RPMI8226 (cell line): ENCODE results near the gene NKD1.

Experiments
- DNase-seq: peaks from one replicate; pipeline ENCODE4 v3.0.0-alpha.2; 2015

The NKD1 gene

DNA sequence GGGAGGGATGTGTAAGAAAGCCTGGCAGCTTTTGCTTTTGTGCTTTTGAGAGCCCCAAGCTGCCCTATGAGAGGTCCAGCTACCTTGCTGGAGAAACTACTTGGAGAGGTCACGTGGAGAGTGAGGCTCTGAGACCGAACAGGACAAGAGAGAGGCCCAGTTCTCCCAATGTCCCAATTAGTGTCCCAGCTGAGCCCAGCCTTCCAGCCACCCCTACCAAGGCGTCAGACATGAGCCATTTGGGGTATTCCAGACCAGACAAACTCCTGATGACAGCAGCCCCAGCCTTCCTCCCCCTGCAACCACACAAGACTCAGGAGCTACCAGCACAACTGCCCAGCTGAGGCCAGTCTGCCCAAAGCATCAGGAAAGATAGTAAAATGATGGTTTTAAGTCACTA is 35.0 kb downstream of the NKD1 start:
- DNase-seq = no peak

DNA sequence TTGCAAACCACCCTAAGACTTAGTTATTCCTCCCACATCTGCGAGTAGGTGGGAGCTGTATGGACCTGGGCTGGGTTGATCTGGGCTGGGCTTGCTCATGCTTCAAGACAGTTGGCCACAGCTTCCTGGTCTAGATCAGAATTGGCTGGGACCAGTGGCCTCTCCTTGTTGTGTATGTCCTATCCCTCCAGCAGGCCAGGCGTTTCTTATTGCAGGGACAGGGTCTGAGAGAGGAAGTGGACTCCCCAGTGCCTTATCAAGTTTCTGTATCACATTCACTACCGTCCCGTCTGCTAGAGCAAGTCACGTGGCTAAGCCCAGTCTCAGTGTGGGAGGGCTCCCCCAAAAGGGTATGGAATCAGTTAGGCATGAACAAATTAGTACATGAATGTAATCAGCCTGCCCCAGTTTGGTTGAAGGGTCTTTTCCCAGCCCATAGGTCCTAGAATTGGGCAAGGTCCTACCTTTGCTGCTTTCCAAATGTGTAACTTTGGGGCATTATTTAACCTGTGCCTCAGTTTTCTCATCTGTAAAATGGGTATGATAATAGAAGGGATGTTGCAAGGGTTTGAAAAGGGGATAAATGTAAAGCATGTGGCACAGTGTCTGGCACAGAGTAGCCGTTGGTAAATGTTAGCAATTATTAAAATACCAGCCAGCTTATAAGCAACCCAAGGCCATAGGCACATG is 36.0 kb downstream of the NKD1 start:
- DNase-seq = no peak

- no peak for DNase-seq
Observed at GRCh38 chr16:50585331-50585776, 37.2 kb downstream of the NKD1 start.

GRCh38 chr16:50587543-50587942 is 39.3 kb downstream of the NKD1 start:
- DNase-seq = no peak

DNA sequence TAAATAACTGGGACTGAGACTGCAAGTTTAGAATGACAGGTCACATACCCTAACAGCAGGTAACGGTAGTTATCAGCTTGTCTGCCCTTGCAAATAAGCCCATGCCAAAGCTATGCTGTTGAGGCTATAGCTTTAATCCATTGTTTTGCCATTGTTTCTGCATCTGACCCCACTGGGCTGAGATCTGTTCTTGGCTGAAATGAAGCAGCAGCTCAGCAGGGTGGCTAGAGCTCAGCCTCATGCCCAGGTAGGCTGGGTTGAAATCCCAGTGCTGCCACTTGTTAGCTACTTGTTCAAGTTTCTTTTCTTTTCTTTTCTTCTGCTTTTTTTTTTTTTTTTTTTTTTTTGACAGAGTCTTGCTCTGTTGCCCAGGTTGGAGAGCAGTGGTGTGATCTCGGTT is 40.1 kb downstream of the NKD1 start:
- no peak for DNase-seq

DNA sequence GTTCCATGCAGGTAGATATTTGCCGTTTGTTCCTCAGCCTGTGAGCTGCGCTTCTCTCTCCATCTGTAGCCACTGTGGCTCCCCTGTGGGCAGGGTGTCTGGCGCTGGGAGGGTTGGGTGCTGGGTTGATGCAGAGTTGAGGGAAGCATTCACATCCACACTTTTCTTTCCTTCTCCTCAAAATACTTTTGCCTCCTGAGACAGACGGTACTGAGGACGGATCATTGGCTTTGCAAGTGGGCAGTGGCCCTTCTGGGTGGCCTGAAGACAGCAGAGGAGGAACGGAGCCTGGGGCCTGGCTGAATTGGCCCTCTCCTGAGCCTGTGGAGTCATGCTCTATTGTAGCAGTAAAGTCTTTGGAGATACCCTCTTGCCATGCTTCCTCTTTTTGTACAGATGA is 43.0 kb downstream of the NKD1 start:
- DNase-seq = no peak

- peak; percentile 42 for DNase-seq
Observed at GRCh38 chr16:50591800-50592771, 43.9 kb downstream of the NKD1 start.

GRCh38 chr16:50592996-50593395 is 44.8 kb downstream of the NKD1 start:
- no peak for DNase-seq

DNA sequence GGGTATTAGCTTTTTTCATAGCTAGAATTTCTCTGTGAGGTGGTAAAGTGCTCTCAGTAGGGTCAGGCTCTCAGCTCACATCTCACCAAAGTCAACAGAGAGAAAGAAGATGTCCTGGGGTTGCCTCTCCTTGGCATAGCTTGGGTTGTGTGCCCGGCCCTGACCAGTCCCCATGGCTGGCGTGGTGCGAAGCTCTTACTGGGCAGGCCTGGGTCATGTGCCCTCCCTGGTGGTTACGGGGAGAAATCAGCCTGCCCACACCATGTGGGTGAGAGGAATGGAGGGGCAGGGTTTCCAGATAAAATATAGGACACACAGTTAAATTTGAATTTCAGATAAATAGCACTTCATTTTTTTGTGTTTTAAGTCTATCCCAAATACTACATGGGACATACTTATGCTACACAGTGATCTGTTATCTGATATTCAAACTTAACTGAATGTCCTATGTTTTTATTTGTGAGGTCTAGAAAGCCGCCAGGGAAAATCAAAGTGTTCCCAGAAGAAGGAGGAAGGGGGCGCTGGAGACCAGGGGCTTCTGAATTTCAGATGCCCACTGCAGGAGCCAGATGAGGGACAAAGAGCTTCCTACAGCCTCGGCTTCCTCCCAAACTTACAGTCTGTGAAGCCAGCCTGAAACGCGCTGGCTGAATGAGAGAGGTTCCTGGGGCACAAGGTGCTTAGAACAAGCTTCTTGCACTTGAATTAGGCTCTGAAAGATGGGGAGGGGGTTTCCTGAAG is 45.4 kb downstream of the NKD1 start:
- no peak for DNase-seq

GRCh38 chr16:50594308-50595260 is 46.4 kb downstream of the NKD1 start:
- DNase-seq = no peak

DNA sequence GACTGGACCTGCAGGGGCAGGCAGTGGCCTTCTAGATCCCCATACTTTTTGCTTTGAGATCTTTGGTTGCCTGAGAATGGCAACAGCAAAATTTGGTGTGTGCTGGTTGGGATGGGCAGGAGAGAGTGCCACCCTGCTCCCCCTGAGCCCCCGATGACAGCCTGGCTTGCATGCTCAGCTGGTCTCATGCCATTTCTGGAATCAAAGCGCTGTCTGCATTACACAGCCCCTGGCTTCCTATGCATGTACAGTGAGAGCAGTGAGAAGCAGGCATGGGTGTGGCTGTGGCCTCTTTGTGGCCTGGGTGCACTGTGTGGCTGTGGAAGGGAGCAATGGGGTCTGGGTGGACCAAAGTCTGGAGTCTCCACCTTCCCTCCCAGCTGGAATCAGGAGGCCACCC is 47.7 kb downstream of the NKD1 start:
- no peak for DNase-seq

DNA sequence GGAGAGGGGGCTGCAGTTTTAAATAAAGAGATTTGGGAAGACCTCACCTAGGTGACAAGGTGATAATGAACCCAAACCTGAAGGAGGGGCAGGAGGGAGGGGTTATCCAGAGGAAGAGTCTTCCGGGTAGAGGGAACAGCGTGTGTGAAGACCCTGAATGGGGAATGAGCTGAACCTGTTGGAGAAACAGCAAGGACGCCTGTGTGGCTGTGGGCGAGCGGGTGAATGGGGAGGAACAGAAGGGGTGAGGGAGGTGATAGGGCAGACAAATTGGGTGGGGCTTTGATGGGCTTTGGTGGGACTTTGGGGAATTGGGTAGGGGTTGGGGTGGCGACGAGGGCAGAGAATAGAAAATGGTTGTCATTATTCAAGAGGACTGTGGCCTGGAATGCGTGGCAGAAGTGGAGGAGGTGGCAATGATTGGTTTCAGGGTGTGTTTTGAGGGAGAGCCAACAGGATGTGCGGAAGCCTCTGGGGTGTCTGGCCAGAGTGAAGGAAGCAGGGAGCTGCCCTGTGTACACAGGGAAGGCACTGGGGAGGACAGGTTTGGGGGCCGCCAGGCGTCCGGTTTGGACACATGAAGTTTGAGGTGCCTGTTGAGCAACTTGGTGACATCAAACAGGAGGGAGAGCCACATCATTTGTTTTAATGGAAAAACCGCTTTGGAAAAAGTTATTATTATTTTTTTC is 48.7 kb downstream of the NKD1 start:
- DNase-seq = no peak

DNA sequence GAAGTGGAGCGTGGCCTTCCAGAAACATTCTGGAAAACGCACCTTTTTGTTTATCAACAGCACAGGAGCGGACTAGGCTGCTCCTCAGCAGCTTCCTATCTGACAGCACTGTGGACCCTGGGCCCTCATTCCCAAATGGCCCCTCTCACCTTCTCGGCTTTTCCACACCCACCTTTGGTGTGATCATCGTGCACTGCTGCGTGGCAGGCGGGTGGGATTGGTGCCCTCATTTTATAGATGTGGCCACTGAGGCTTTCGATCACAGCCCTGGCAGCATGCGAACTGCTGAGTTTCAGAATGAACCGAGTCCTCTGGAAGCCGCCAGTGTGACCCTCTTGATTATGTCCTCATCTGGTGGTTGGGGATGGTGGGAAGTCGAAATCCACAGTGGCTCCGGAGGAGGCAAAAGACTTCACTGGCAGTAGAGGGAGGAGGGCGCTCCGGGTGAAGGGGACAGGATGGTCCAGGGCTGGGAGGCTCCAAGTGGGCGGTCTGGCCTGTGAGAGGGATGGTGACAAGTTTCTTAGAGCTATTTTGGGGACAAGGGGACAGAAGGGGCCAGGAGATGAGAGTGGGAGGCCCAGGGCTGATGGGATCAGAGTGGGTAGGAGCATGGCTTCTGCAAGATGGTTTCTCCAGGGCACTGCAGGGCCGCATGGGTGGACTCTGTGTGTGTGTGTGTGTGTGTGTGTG is 49.5 kb downstream of the NKD1 start:
- DNase-seq = no peak

DNA sequence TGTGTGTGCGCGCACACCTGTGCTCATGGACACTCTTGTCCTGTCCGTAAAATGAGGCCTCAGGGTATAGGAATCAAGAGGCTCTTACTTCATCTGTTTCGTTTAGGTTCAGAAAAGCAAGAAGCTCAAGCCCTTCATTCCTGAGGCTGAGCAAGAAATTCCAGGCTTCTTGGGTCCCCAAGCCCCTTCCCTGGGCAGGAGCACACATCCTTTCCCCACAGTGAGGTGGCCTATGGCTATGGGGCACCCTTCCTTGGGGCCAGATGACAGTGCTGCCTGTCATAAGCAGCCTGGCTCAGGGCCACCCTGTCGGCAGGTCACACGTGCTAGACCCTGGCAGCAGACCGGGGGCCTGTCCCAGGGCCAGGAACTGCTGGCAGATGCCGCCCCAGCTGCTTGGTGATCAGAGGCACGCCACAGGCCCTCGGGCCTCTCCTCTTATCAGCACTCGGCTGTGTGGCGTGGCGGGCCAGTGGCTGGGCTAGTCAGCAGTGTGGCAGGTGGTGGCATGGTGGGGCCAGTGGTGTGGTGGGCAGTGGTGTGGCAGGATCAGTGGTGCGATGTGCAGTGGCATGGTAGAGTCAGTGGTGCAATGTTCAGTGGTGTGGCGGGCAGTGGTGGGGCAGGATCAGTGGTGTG is 50.2 kb downstream of the NKD1 start:
- DNase-seq = no peak

GRCh38 chr16:50598936-50599361 is 50.8 kb downstream of the NKD1 start:
- no peak for DNase-seq

DNA sequence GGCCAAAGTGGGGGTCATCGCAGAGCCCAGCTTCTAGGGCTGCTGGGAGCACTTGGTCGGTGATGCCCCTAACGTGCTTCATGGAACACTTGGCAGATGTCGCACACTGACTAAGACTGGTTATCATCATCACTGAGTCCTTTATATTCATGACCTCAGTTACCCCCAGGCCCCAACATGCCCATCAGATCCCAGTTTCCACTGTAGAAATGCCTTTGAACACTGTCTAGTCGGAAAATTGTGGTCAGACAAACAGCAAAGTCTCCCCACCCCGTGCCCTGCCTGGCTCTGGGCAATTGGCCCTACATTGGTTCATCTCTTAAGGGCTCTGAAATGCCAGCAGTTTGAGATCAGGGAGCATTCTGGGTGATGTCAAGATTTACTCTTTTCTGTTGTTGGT is 51.3 kb downstream of the NKD1 start:
- DNase-seq = no peak

DNA sequence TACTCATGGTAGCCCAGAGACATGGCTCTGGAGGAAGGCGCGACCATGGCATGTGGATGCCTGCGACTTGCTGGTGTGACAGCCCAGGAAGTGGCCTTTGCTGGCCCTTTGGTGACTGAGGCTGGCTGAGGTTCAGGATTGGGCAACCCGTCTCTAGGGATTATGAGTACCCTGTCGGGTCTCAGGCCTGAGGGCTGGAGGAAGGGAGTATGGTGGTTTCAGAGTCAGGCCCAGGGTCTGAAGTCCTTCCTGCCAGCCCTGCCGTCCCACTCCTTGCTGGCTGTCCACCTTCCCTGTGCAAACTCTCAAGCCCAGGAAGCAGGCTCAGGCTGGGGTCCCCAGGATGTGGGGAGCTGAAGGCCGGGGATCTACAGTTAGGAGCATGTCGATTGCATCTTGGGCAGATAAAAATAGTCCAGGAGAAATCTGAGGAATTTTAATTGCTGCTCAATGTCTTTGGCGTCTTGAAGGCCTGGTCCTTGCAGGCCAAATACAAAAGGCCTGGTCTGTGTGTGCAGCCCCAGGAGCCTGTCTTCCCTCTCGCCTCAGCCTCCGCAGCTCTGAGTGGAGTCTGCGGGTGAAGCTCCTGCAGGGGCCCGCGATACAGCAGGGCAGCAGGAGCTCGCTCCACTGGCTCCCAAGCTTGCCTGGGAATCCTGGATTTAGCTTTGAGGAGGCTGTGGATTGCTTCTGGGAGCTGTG is 52.5 kb downstream of the NKD1 start:
- DNase-seq = no peak

GRCh38 chr16:50601341-50601740 is 53.1 kb downstream of the NKD1 start:
- DNase-seq = no peak

DNA sequence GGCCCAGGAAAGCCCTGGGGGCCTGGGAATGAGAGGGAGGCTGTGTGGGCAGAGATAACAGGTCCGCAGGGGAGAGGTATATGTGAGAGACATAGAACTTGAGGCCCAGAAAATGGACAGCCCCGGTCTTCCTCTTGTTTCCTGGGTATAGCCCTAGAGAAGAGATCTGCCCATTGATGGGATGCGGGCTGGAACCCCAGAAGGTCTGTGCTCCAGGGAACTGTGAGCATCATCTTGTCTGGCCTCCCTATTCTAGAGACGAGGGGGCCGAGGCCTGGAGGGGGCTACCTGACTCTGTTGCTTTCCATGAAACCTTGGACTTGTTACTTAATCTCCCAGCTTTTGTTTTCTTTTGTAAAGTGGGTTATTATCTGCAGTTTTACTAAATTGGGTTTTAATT is 53.9 kb downstream of the NKD1 start:
- no peak for DNase-seq
